DND-41 (cell line): ENCODE measurements around the gene TSPOAP1.
A peak's percentile ranks its signal among the peaks of the same experiment; 100 is the strongest.

Source experiments
- ATAC-seq: fragments of 200-7000 bp; cut with Tn5 transposase; 3 replicates; pipeline ENCODE4 v1.9.1; 2021; ENCODE audit warnings: low read depth; ENCODE audit not compliant: insufficient read depth
- DNase-seq: peaks from one replicate; pipeline ENCODE4 v3.0.0-alpha.2; 2020
- H2AFZ ChIP-seq: 2 replicates; pipeline ENCODE4 v1.6.0; 2012; ENCODE audit warnings: low read depth, low read length
- H3K27ac ChIP-seq: 2 replicates; pipeline ENCODE4 v1.5.1; 2012; ENCODE audit warnings: low read length, inconsistent platforms
- H3K27me3 ChIP-seq: fragments of 200-600 bp; sonication (generic); 2 replicates; pipeline ENCODE4 v1.6.0; 2012; ENCODE audit warnings: low read length, mild to moderate bottlenecking, inconsistent platforms; ENCODE audit not compliant: insufficient read depth, poor library complexity
- H3K36me3 ChIP-seq: 2 replicates; pipeline ENCODE4 v1.5.1; 2012; ENCODE audit warnings: low read length, inconsistent platforms; ENCODE audit not compliant: insufficient read depth
- H3K4me1 ChIP-seq: 2 replicates; pipeline ENCODE4 v1.5.1; 2012; ENCODE audit warnings: mild to moderate bottlenecking, low read length; ENCODE audit not compliant: insufficient read depth
- H3K4me2 ChIP-seq: 2 replicates; pipeline ENCODE4 v1.6.0; 2012; ENCODE audit warnings: mild to moderate bottlenecking, moderate library complexity, low read length, inconsistent platforms; ENCODE audit not compliant: insufficient read depth
- H3K4me3 ChIP-seq, 2 experiments: fragments of 200-600 bp in 1 of 2; shearing (Covaris generic) in 1 of 2; 2 replicates each; pipeline ENCODE4 v1.5.1; 2012 to 2016; ENCODE audit warnings: inconsistent platforms in 2 of 2, low read length in 2 of 2, mild to moderate bottlenecking in 2 of 2, low read depth in 1 of 2, moderate library complexity in 1 of 2
- H3K79me2 ChIP-seq: 2 replicates; pipeline ENCODE4 v1.6.0; 2012; ENCODE audit warnings: low read length, inconsistent platforms; ENCODE audit not compliant: insufficient read depth
- H3K9ac ChIP-seq: 2 replicates; pipeline ENCODE4 v1.6.0; 2012; ENCODE audit warnings: low read depth, mild to moderate bottlenecking, inconsistent platforms, low read length, moderate library complexity
- H3K9me3 ChIP-seq: 2 replicates; pipeline ENCODE4 v1.5.1; 2012; ENCODE audit warnings: low read length, moderate library complexity, mild to moderate bottlenecking, inconsistent platforms; ENCODE audit not compliant: insufficient read depth, severe bottlenecking
- H4K20me1 ChIP-seq: 2 replicates; pipeline ENCODE4 v1.6.0; 2012; ENCODE audit warnings: low read length; ENCODE audit not compliant: insufficient read depth
- CTCF ChIP-seq: IDR thresholded peaks from 2 replicates; pipeline ENCODE4 v1.5.1; 2012; ENCODE audit warnings: borderline replicate concordance, low read length, moderate library complexity, mild to moderate bottlenecking; ENCODE audit not compliant: poor library complexity, severe bottlenecking; ENCODE audit errors: extremely low read depth
- EZH2 ChIP-seq: IDR thresholded peaks from 3 replicates; pipeline ENCODE4 v1.6.1; 2012; ENCODE audit warnings: borderline replicate concordance, low read depth, mild to moderate bottlenecking, moderate library complexity, low read length, inconsistent platforms; ENCODE audit not compliant: severe bottlenecking

TSPOAP1 gene

GRCh38 chr17:58303971-58304749 is 24.4 kb downstream of the TSPOAP1 start:
- DNase-seq (peak; percentile 72), ATAC-seq (peak; percentile 82)
- no peaks in the 10 kb centered on the region for H3K79me2 ChIP-seq
- 0 out of 2 replicates have a peak, but pooled peaks cover 7% of the 10 kb centered on the region for H3K36me3 ChIP-seq
- no peak overlapping the region for H3K4me2 ChIP-seq
- peaks cover 4% of the 10 kb centered on the region; the same call in 1 of the 2 replicates for H4K20me1 ChIP-seq
- no peak overlapping the region for H3K4me3 ChIP-seq
- no peak overlapping the region for H3K9ac ChIP-seq
- peak; percentile 90 for TF ChIP-seq CTCF
- TF ChIP-seq EZH2 = no peak
- no peaks in the 10 kb centered on the region for H3K27me3 ChIP-seq
- peak overlapping the region; percentile 57 for H2AFZ ChIP-seq
- H3K27ac ChIP-seq = peak overlapping the region; percentile 49; the same call in 1 of the 2 replicates
- no peaks in the 10 kb centered on the region for H3K9me3 ChIP-seq
- no peaks in the 10 kb centered on the region for H3K4me1 ChIP-seq

- TF ChIP-seq EZH2 = no peak
- no peak for TF ChIP-seq CTCF
- no peak overlapping the region for H3K27ac ChIP-seq
- H3K4me1 ChIP-seq = no peaks in the 10 kb centered on the region
- no peaks in the 10 kb centered on the region for H3K79me2 ChIP-seq
- no peaks in the 10 kb centered on the region for H4K20me1 ChIP-seq
- H3K4me3 ChIP-seq = no peak overlapping the region
- DNase-seq (peak; percentile 5), ATAC-seq (no peak)
- H3K4me2 ChIP-seq = no peak overlapping the region
- 0 out of 2 replicates have a peak, but pooled peaks cover 7% of the 10 kb centered on the region for H3K36me3 ChIP-seq
- H3K27me3 ChIP-seq = no peaks in the 10 kb centered on the region
- no peak overlapping the region for H2AFZ ChIP-seq
- H3K9me3 ChIP-seq = no peaks in the 10 kb centered on the region
- H3K9ac ChIP-seq = no peak overlapping the region
Observed at GRCh38 chr17:58302919-58303585, 25.5 kb downstream of the TSPOAP1 start.

- Histone ChIP-seq H3K9ac (no peak overlapping the region), H3K4me2 (no peak overlapping the region), H3K27me3 (no peaks in the 10 kb centered on the region), H3K79me2 (no peaks in the 10 kb centered on the region), H3K9me3 (no peaks in the 10 kb centered on the region), H4K20me1 (no peaks in the 10 kb centered on the region), H3K4me3 (no peak overlapping the region), H3K27ac (no peak overlapping the region), H3K36me3 (0 out of 2 replicates have a peak, but pooled peaks cover 1% of the 10 kb centered on the region), H3K4me1 (no peaks in the 10 kb centered on the region), H2AFZ (no peak overlapping the region)
- ATAC-seq = no peak
- DNase-seq = peak; percentile 4
- TF ChIP-seq EZH2 (no peak), CTCF (no peak)
Observed at GRCh38 chr17:58302171-58302918, 26.2 kb downstream of the TSPOAP1 start.
